ENCODE data around the gene LIAS.

Gene LIAS

GRCh38 chr4:39442998-39443397, 15.9 kb upstream of the LIAS start:
- H3K4me3 ChIP-seq (ENCODE audit: low read depth, low read length) = no peak overlapping the region
- no peak for TF ChIP-seq CTCF (IDR thresholded peaks at IDR 0.05; ENCODE audit: insufficient read depth, low read length, missing control alignments)
- ChIA-PET CTCF (no interaction called here), POLR2A (no interaction called here)
- DNase-seq (ENCODE audit: low read depth, low spot score) = no peak

GRCh38 chr4:39446483-39446841, 12.4 kb upstream of the LIAS start:
- ChIA-PET CTCF (no interaction called here), POLR2A (interaction anchor here (1.5 kb wide), 1 partner anchor 12 kb away, joined by 4 read pairs; the partner anchor contains the start of genes LIAS and RPL9)
- DNase-seq (ENCODE audit: low read depth, low spot score) = no peak
- no peak overlapping the region for H3K4me3 ChIP-seq (ENCODE audit: low read depth, low read length)
- TF ChIP-seq CTCF (IDR thresholded peaks at IDR 0.05; ENCODE audit: insufficient read depth, low read length, missing control alignments) = no peak

- TF ChIP-seq CTCF (IDR thresholded peaks at IDR 0.05; ENCODE audit: insufficient read depth, low read length, missing control alignments) = peak; percentile 24
- ChIA-PET POLR2A (interaction anchor here (0.7 to 1.5 kb wide), 2 partner anchors 12 to 82 kb away, joined by 3 to 4 read pairs; partner anchors contain the start of genes LIAS and RPL9), CTCF (interaction anchor here (2.3 kb wide), 1 partner anchor 11 kb away, joined by 7 read pairs; no protein-coding TSS in a partner anchor)
- H3K4me3 ChIP-seq (ENCODE audit: low read depth, low read length) = peak overlapping the region; percentile 25
- no peak for DNase-seq (ENCODE audit: low read depth, low spot score)
These were observed 11.8 kb upstream of the LIAS start for GRCh38 chr4:39446842-39447573.

GRCh38 chr4:39450618-39451017, 8.2 kb upstream of the LIAS start:
- ChIA-PET POLR2A (interaction anchor here (0.7 kb wide), 1 partner anchor 10 kb away, joined by 3 read pairs; no protein-coding TSS in a partner anchor), CTCF (interaction anchor here (0.6 to 1.4 kb wide), 2 partner anchors 15 to 691 kb away, joined by 3 read pairs; no protein-coding TSS in a partner anchor)
- TF ChIP-seq CTCF (IDR thresholded peaks at IDR 0.05; ENCODE audit: insufficient read depth, low read length, missing control alignments) = no peak
- no peak for DNase-seq (ENCODE audit: low read depth, low spot score)
- H3K4me3 ChIP-seq (ENCODE audit: low read depth, low read length) = no peak overlapping the region

- DNase-seq (ENCODE audit: low read depth, low spot score) = no peak
- ChIA-PET CTCF (interaction anchor here (1.3 kb wide), 1 partner anchor 18 kb away, joined by 3 read pairs; no protein-coding TSS in a partner anchor), POLR2A (interaction anchor here (0.6 to 0.7 kb wide), 2 partner anchors 9 to 161 kb away, joined by 3 read pairs; no protein-coding TSS in a partner anchor)
- no peak for TF ChIP-seq CTCF (IDR thresholded peaks at IDR 0.05; ENCODE audit: insufficient read depth, low read length, missing control alignments)
- no peak overlapping the region for H3K4me3 ChIP-seq (ENCODE audit: low read depth, low read length)
These were observed 7.3 kb upstream of the LIAS start for GRCh38 chr4:39451423-39452023.

All from AG04449 (cell line).